ENCODE data around the gene OOEP. TPM values are rescaled to one million over a fixed set of nuclear protein-coding genes. Genes with fewer than 3 reads are reported as not detected.

OOEP gene
- total RNA-seq, 3 donors from 2014 or later = 0.38 TPM; not detected in 2

DNA sequence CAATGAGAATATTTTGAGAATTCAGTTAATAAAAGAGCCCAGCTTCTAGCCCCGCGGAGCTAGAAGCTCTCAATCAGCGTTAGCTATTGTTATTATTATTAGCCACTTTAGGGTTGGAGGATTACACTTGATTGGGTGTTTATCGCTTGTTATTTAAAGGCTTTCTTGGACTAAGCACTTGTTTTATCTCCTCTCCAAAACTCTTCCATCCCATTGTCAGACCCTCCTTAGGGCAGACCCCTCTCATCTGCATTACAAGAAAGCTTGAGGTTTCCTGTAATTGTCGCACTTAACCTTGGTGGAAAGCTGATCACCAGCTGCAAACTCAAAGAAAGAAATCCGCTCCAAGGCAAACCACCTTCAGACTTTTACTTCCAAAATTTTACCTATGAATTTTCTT is 20.4 kb downstream of the OOEP start:
- Mint-ChIP-seq H3K27me3 (ENCODE audit: low read depth) (peaks cover 42% of the 10 kb centered on the region), H3K4me1 (ENCODE audit: low read depth) (no peaks in the 10 kb centered on the region), H3K9me3 (no peaks in the 10 kb centered on the region), H3K4me3 (no peak overlapping the region), H3K36me3 (ENCODE audit: insufficient read depth) (no peaks in the 10 kb centered on the region)
- DNase-seq (no peak), ATAC-seq (no peak)

DNA sequence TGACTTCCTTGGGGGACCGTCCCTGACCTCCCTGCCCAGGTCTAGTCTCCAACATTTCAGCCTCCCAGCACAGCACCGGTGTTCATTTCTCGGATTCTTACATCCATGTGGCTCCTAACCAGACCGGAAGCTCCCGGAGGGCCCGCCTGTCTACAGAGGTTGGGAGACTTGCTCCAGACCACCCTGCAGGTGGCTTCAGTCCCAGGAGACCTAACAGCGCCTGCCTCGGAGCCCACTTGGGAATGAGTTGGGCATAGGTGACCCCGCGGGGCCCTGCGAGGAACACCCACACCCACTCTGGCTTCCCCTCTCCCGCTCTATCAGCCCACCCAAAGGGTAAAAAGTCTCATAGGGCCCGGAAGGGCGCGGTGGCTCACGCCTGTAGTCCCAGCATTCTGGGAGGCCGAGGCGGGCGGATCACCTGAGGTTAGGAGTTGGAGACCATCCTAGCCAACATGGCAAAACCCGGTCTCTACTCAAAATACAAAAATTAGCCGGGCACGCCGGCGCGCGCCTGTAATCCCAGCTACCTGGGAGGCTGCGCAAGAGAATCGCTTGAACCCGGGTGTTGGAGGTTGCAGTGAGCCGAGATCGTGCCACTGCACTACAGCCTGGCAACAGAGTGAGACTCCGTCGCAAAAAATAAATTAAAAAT is 21.0 kb downstream of the OOEP start:
- H3K4me1 Mint-ChIP-seq (ENCODE audit: low read depth) = no peaks in the 10 kb centered on the region
- ATAC-seq = no peak
- H3K9me3 Mint-ChIP-seq = no peaks in the 10 kb centered on the region
- H3K36me3 Mint-ChIP-seq (ENCODE audit: insufficient read depth) = no peaks in the 10 kb centered on the region
- H3K4me3 Mint-ChIP-seq = no peak overlapping the region
- DNase-seq = no peak
- peaks cover 42% of the 10 kb centered on the region for H3K27me3 Mint-ChIP-seq (ENCODE audit: low read depth)

DNA sequence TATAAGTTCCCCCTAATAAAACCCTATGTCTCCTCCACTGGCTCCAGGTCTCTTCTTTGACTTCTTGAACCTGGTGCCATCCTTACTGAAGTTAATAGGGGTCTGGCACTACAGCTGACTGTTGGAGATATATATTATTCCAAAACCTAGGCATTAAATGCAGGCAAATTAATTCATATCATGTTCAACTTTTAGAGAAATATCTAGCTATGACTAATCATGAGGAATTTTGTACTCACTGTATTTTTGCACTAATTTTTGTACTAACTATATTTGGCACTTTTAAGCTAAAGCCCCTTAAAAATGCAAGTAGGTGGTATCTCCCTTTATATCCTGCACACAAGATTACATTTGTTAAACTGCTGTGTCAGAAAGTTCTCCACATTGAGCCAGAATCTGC is 26.5 kb downstream of the OOEP start:
- no peaks in the 10 kb centered on the region for H3K9me3 Mint-ChIP-seq
- DNase-seq = no peak
- no peaks in the 10 kb centered on the region for H3K36me3 Mint-ChIP-seq (ENCODE audit: insufficient read depth)

DNA sequence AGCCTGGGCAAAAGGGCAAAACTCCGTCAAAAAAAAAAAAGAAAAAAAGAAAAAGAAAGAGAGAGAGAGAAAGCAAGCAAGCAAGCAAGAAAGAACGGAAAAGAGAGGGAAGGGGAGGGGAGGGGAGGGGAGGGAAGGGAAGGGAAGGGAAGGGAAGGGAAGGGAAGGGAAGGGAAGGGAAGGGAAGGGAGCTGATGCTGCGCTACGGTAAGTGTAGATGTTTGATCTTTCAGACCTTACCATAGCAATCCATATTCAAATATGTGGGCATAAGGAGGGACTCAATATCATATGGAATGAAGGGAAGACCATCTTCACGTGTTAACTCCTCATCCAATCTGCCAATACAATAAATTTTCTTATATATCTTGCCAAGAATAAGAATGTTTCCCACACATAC is 27.5 kb downstream of the OOEP start:
- Mint-ChIP-seq H3K36me3 (ENCODE audit: insufficient read depth) (no peaks in the 10 kb centered on the region), H3K27me3 (ENCODE audit: low read depth) (peaks cover 5% of the 10 kb centered on the region), H3K9me3 (no peaks in the 10 kb centered on the region), H3K4me1 (ENCODE audit: low read depth) (no peaks in the 10 kb centered on the region), H3K4me3 (no peak overlapping the region)
- DNase-seq (no peak), ATAC-seq (no peak)

More for the DNA sequence above, 26.5 kb downstream of the OOEP start:
- Mint-ChIP-seq H3K4me1 (ENCODE audit: low read depth) (no peaks in the 10 kb centered on the region), H3K27me3 (ENCODE audit: low read depth) (peaks cover 13% of the 10 kb centered on the region), H3K4me3 (no peak overlapping the region)
- no peak for ATAC-seq

DNA sequence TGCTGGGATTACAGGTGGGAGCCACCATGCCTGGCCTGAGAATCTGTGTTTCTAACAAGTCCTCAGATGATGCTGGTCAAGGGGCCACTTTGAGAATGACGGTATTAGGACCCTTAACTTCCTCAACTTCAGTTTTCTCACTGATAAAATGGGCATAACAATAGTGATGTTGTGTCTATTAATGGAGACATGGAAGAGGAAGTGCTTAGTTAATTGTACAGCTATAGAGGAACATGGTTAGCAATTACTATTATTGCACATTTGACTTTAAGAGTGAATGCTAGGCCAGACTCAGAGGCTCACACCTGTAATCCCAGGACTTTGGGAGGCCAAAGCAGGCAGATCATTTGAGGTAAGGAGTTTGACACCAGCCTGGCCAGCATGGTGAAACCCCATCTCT is 28.4 kb downstream of the OOEP start:
- no peaks in the 10 kb centered on the region for H3K9me3 Mint-ChIP-seq
- H3K4me3 Mint-ChIP-seq = no peak overlapping the region
- no peaks in the 10 kb centered on the region for H3K27me3 Mint-ChIP-seq (ENCODE audit: low read depth)
- H3K4me1 Mint-ChIP-seq (ENCODE audit: low read depth) = no peaks in the 10 kb centered on the region
- DNase-seq (no peak), ATAC-seq (no peak)
- H3K36me3 Mint-ChIP-seq (ENCODE audit: insufficient read depth) = no peaks in the 10 kb centered on the region

DNA sequence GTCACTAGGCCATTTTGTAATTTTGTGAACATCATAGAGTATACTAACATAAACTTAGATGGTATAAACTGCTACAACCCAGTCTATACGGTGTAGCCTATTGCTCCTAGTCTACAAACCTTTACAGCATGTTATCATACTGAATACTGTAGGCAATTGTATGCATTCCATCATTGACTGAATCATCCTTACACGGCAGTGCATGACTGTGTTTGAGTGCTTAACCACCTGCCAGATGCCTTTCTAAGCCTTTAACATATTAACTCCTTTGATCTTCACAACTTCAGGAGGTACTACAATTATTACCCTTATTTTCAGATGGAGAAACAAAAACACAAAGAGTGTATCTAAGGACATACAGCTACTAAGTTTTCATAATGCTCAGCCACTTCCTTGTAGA is 29.6 kb downstream of the OOEP start:
- Mint-ChIP-seq H3K9me3 (no peaks in the 10 kb centered on the region), H3K4me3 (no peak overlapping the region)

DNA sequence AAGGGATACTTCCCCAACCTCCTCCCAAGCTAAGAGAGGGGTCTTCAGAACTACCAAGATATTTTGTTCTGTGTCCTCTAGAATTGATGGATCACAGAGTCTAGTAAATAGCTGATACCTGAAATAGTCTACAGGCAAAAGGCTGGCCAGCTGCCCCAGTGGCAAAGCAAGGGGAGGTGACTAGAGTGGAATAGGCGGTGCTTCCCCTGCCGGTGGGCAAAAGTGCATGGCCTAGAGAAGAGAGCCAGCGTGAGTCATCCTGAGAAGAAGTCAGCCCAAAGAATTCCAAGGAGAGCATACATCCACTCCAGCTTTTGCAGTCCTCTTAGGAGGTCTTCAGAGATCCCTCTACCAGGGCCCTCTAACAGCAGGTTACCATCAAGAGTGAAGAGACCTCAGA is 30.4 kb downstream of the OOEP start:
- Mint-ChIP-seq H3K36me3 (ENCODE audit: insufficient read depth) (no peaks in the 10 kb centered on the region), H3K9me3 (no peaks in the 10 kb centered on the region), H3K4me1 (ENCODE audit: low read depth) (no peaks in the 10 kb centered on the region), H3K27me3 (ENCODE audit: low read depth) (no peaks in the 10 kb centered on the region), H3K4me3 (no peak overlapping the region)
- ATAC-seq (no peak), DNase-seq (no peak)

More for the DNA sequence above, 29.6 kb downstream of the OOEP start:
- ATAC-seq (no peak), DNase-seq (no peak)
- H3K4me1 Mint-ChIP-seq (ENCODE audit: low read depth) = no peaks in the 10 kb centered on the region
- H3K27me3 Mint-ChIP-seq (ENCODE audit: low read depth) = no peaks in the 10 kb centered on the region
- no peaks in the 10 kb centered on the region for H3K36me3 Mint-ChIP-seq (ENCODE audit: insufficient read depth)

DNA sequence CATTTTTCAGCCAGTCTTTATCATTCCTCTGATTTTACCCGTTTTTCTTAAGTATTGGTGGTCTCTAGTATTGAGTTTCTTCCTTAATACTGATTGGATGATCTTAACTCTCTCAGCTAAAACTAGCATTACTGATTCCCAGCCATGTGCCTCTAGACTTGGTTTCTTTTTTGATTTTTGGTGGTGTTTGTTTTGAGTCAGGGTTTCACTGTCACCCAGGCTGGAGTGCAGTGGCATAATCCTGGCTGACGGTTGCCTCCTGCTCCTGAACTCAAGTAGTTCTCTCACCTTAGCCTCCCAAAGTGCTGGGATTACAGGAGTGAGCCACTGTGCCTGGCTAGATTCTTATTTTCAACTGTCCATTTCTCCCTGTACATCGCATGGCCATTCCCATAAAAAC is 40.5 kb downstream of the OOEP start:
- ATAC-seq (no peak), DNase-seq (no peak)
- no peaks in the 10 kb centered on the region for H3K36me3 Mint-ChIP-seq (ENCODE audit: insufficient read depth)
- no peak overlapping the region for H3K4me3 Mint-ChIP-seq
- peaks cover 9% of the 10 kb centered on the region for H3K27me3 Mint-ChIP-seq (ENCODE audit: low read depth)
- H3K4me1 Mint-ChIP-seq (ENCODE audit: low read depth) = no peaks in the 10 kb centered on the region
- no peaks in the 10 kb centered on the region for H3K9me3 Mint-ChIP-seq

DNA sequence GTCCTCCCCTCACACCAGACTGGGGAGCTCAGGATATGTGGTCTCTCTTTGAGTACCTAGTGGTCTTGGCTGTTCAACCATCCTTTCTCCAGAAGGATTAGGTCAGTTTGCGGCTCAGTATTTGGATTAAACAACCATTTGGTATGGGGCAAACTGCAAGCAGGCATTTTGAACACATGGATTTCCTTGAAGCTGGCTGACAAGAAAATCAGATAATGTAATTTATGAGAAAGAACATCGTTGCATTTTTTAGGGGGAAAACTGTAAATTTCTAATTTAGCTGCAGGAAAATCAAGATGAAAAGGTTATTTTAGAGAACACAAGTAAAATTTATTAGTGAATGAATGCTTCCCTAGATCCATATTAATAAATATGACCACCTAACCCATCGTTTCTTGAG is 40.9 kb downstream of the OOEP start:
- H3K27me3 Mint-ChIP-seq (ENCODE audit: low read depth) = peaks cover 9% of the 10 kb centered on the region
- no peak overlapping the region for H3K4me3 Mint-ChIP-seq
- H3K4me1 Mint-ChIP-seq (ENCODE audit: low read depth) = no peaks in the 10 kb centered on the region
- no peak for ATAC-seq
- H3K9me3 Mint-ChIP-seq = no peaks in the 10 kb centered on the region
- DNase-seq = no peak
- no peaks in the 10 kb centered on the region for H3K36me3 Mint-ChIP-seq (ENCODE audit: insufficient read depth)

DNA sequence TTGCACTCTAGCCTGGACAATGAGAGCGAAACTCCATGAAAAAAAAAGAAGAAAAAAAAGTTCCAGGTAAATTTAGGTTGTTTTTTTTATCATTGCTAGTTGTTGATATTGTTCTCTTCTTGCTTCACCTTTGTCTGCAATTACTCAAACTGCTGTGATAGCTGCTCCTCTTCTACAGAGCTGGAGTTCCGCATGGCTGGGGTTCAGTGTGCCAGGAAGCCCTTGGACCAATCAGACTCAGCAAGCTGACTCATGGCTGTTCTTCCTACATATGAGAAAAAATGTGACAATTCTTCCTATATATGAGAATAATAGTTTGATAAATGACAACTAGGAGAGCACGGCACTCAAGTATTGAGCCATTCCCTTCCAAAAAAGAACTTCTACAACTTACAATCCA is 44.0 kb downstream of the OOEP start:
- Mint-ChIP-seq H3K4me1 (ENCODE audit: low read depth) (no peaks in the 10 kb centered on the region), H3K36me3 (ENCODE audit: insufficient read depth) (no peaks in the 10 kb centered on the region)

DNA sequence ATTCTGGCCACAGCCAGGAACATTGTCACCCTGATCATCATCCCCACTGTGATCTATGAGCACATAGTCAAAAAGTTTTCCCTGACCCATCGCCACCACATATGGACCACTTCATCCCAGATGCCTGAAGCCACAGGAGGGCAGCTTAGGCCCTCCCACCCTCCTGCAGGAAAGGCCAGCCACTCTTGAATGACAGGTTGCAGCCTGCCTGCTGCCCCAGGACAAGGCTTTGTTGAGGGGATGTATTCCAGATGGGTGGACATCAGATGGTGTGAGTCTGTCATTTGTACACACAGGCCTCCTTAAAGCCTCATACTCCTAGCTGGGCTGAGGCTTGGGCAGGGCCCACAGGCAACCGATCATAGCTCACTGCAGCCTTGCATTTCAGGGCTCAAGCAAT is 46.4 kb downstream of the OOEP start:
- Mint-ChIP-seq H3K4me1 (ENCODE audit: low read depth) (no peaks in the 10 kb centered on the region), H3K4me3 (no peak overlapping the region), H3K9me3 (peaks cover 1% of the 10 kb centered on the region), H3K36me3 (ENCODE audit: insufficient read depth) (no peaks in the 10 kb centered on the region), H3K27me3 (ENCODE audit: low read depth) (peaks cover 2% of the 10 kb centered on the region)
- DNase-seq (no peak), ATAC-seq (no peak)

More for the DNA sequence above, 44.0 kb downstream of the OOEP start:
- peaks cover 7% of the 10 kb centered on the region for H3K27me3 Mint-ChIP-seq (ENCODE audit: low read depth)
- DNase-seq (no peak), ATAC-seq (no peak)
- no peak overlapping the region for H3K4me3 Mint-ChIP-seq
- no peaks in the 10 kb centered on the region for H3K9me3 Mint-ChIP-seq

Other genes with a start within 250 kb of the OOEP start
- not detected for gene KHDC1L, start 144.4 kb downstream of the OOEP start, total RNA-seq
- 1 to 10 TPM; 1.2 to 1.6 (median 1.4) TPM for gene KHDC1, start 106.7 kb downstream of the OOEP start, total RNA-seq
- gene DPPA5, start 15.6 kb downstream of the OOEP start, total RNA-seq = not detected
- not detected for gene KHDC3L, start 7.2 kb downstream of the OOEP start, total RNA-seq
- gene DDX43, start 24.9 kb upstream of the OOEP start, total RNA-seq = under 1 TPM in 2 of 3 donors, not detected in 1; 0.25 to 0.27 TPM
- gene CGAS, start 82.4 kb upstream of the OOEP start, total RNA-seq = 10 to 100 TPM; 27.4 to 36.2 (median 29.6) TPM
- gene MTO1, start 91.8 kb upstream of the OOEP start, total RNA-seq = 10 to 100 TPM; 30.4 to 35.8 (median 35.1) TPM
- gene EEF1A1, start 151.1 kb upstream of the OOEP start, total RNA-seq = over 10,000 TPM; 10,240 to 10,910 (median 10,363) TPM